OCI-LY7 (cell line): ENCODE results near the gene CHAMP1. TPM values are rescaled to one million over a fixed set of nuclear protein-coding genes. Genes with fewer than 3 reads are reported as not detected.

ENCODE experiments used
- BruUV-seq: library from RNA; stranded (reverse); fragments of 400-500 nt; replicated peaks from 2 replicates; lab custom pipeline; 2021; lab: Mats Ljungman, UMichigan
- CTCF ChIA-PET: fragments of 300-600 bp; sonication (Branson Sonifier 250); formaldehyde crosslinking; loops from one replicate; lab custom pipeline; 2022; ENCODE audit warnings: antibody characterized with exemption; ENCODE audit not compliant: unreplicated experiment; lab: Charles Lee
- POLR2A ChIA-PET: fragments of 300-600 bp; sonication (Branson Sonifier 250); formaldehyde crosslinking; loops from one replicate; lab custom pipeline; 2022; ENCODE audit warnings: antibody characterized with exemption; lab: Charles Lee
- DNase-seq: peaks from one replicate; pipeline ENCODE4 v3.0.0-alpha.2; 2015; ENCODE audit warnings: low spot score
- H2AFZ ChIP-seq: fragments of 200-600 bp; sonication (generic), shearing (Covaris generic); 2 replicates; pipeline ENCODE4 v1.6.1; 2014; ENCODE audit warnings: mild to moderate bottlenecking, antibody characterized with exemption, low read length, moderate library complexity
- H3K27ac ChIP-seq: fragments of 200-600 bp; sonication (generic); 2 replicates; pipeline ENCODE4 v1.5.1; 2014; ENCODE audit warnings: mixed run types, low read depth, mild to moderate bottlenecking, moderate library complexity, low read length, inconsistent platforms; ENCODE audit not compliant: poor library complexity, severe bottlenecking
- H3K36me3 ChIP-seq: fragments of 200-600 bp; sonication (generic); 2 replicates; pipeline ENCODE4 v1.6.1; 2014; ENCODE audit warnings: mild to moderate bottlenecking, antibody characterized with exemption, low read length, moderate library complexity, mixed read lengths; ENCODE audit not compliant: insufficient read depth
- H3K4me1 ChIP-seq: fragments of 200-600 bp; sonication (generic); 2 replicates; pipeline ENCODE4 v1.5.1; 2014; ENCODE audit warnings: mild to moderate bottlenecking, low read length; ENCODE audit not compliant: insufficient read depth, poor library complexity, severe bottlenecking
- H3K4me2 ChIP-seq: fragments of 200-600 bp; sonication (generic); 2 replicates; pipeline ENCODE4 v1.6.1; 2014; ENCODE audit warnings: mild to moderate bottlenecking, low read length
- H3K4me3 ChIP-seq: fragments of 200-600 bp; sonication (generic); 2 replicates; pipeline ENCODE4 v1.5.1; 2014; ENCODE audit warnings: mild to moderate bottlenecking, low read depth, low read length; ENCODE audit not compliant: poor library complexity, severe bottlenecking
- H3K79me2 ChIP-seq: fragments of 200-600 bp; sonication (generic); 2 replicates; pipeline ENCODE4 v1.6.1; 2016; ENCODE audit warnings: low read depth, mild to moderate bottlenecking, low read length, moderate library complexity, mixed read lengths; ENCODE audit not compliant: insufficient read depth
- H3K9me2 ChIP-seq: fragments of 200-600 bp; sonication (generic); 2 replicates; pipeline ENCODE4 v1.6.1; 2016; ENCODE audit warnings: mild to moderate bottlenecking, low read length, mixed read lengths; ENCODE audit not compliant: insufficient read depth
- H3K9me3 ChIP-seq: fragments of 200-600 bp; sonication (generic); 2 replicates; pipeline ENCODE4 v1.6.1; 2014; ENCODE audit warnings: mild to moderate bottlenecking, mixed run types, low read length, mixed read lengths
- H4K20me1 ChIP-seq: fragments of 200-600 bp; sonication (generic); 2 replicates; pipeline ENCODE4 v1.6.1; 2014; ENCODE audit warnings: mild to moderate bottlenecking, antibody characterized with exemption, low read length, moderate library complexity, mixed read lengths; ENCODE audit not compliant: insufficient read depth
- EZH2phosphoT487 ChIP-seq: fragments of 200-600 bp; sonication (generic); IDR thresholded peaks from 2 replicates; pipeline ENCODE4 v1.6.1; 2018; ENCODE audit warnings: low read depth, borderline replicate concordance, mild to moderate bottlenecking, mixed run types, antibody characterized with exemption, low read length, moderate library complexity, mixed read lengths
- intact Hi-C: fragments of 100-400 bp; cut with micrococcal nuclease; formaldehyde crosslinking; loops from one replicate; pipeline ENCODE4 v1.10.0; 2022; ENCODE audit not compliant: unreplicated experiment
- total RNA-seq, 2 experiments: library from RNA; depleted of rRNA in 1 of 2; stranded (reverse); fragments of >200 nt in 1 of 2; shearing (Covaris generic) in 1 of 2; gene quantifications; 2 replicates each; pipeline ENCODE4 v1.2.3, GENCODE V29; 2014 to 2022
- TF ChIP-seq, protein P1 (sequence below): fragments of 200-600 bp; sonication (generic); conservative IDR thresholded peaks from 2 replicates; pipeline ENCODE4 v1.5.1; 2014; ENCODE audit warnings: mild to moderate bottlenecking, antibody characterized with exemption, low read length, moderate library complexity, mixed read lengths

The CHAMP1 gene
- total RNA-seq, 2 experiments from 2014 or later, result 13.6 to 37.9 TPM

DNA sequence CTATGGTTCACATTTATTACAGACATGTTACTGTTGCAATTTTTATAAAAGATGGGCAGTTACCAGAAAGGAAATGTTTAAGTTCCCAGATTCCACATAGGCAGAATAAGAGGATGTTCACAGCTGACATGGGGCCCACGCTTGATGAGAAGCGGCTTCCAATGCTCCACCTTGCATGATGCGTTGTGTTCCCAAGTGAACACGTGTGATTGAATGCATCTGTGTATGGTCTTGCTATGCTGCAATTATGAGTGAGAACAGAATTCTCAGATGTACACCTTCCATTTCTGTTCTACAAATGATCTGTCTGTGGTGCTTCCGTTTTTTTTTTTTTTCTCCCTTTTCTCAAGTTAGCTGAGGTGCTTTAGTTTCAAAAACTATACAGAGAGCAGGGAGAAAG is 17.4 kb upstream of the CHAMP1 start:
- Histone ChIP-seq H3K4me2 (no peak overlapping the region), H3K4me1 (no peaks in the 10 kb centered on the region), H4K20me1 (no peaks in the 10 kb centered on the region), H2AFZ (no peak overlapping the region), H3K4me3 (no peak overlapping the region), H3K79me2 (no peaks in the 10 kb centered on the region), H3K9me3 (no peaks in the 10 kb centered on the region), H3K27ac (no peak overlapping the region), H3K36me3 (peaks cover 31% of the 10 kb centered on the region), H3K9me2 (no peaks in the 10 kb centered on the region)
- TF ChIP-seq, protein P1, sequence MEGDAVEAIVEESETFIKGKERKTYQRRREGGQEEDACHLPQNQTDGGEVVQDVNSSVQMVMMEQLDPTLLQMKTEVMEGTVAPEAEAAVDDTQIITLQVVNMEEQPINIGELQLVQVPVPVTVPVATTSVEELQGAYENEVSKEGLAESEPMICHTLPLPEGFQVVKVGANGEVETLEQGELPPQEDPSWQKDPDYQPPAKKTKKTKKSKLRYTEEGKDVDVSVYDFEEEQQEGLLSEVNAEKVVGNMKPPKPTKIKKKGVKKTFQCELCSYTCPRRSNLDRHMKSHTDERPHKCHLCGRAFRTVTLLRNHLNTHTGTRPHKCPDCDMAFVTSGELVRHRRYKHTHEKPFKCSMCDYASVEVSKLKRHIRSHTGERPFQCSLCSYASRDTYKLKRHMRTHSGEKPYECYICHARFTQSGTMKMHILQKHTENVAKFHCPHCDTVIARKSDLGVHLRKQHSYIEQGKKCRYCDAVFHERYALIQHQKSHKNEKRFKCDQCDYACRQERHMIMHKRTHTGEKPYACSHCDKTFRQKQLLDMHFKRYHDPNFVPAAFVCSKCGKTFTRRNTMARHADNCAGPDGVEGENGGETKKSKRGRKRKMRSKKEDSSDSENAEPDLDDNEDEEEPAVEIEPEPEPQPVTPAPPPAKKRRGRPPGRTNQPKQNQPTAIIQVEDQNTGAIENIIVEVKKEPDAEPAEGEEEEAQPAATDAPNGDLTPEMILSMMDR, result no peak
- DNase-seq, result no peak
- CTCF ChIA-PET, result no interaction called here
- BruUV-seq, result no TSS peak
- POLR2A ChIA-PET, result no interaction called here
- intact Hi-C loops, result no loop called here

DNA sequence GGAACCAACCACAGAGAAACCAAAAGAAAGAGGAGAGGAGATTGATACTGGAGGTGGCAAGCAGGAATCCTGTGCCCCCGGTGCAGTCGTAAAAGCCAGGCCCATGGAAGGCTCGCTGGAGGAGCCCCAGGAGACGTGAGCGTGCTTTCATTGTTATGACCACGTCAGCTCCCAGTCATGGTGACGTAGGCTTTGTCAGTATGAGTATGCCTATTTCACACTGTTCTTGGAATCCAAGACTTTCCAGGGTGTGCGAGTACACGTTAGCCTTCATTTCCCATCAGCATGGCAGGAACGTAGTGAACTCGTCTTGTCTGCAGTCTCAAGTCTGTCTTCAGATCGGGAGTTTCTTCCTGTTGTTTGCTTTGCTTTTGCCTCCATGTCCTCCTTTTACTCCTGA is 15.4 kb upstream of the CHAMP1 start:
- POLR2A ChIA-PET, result interaction anchor here (0.8 kb wide), 1 partner anchor 9 kb away, joined by 3 read pairs; no protein-coding TSS in a partner anchor
- DNase-seq, result no peak
- H2AFZ ChIP-seq, result no peak overlapping the region
- TF ChIP-seq EZH2phosphoT487, result no peak
- TF ChIP-seq, protein P1, result no peak
- CTCF ChIA-PET, result no interaction called here
- no peak overlapping the region for H3K4me3 ChIP-seq
- no TSS peak for BruUV-seq
- no peak overlapping the region for H3K27ac ChIP-seq
- intact Hi-C loops, result no loop called here
- no peaks in the 10 kb centered on the region for H4K20me1 ChIP-seq
- no peak overlapping the region for H3K4me2 ChIP-seq
- no peaks in the 10 kb centered on the region for H3K9me3 ChIP-seq
- no peaks in the 10 kb centered on the region for H3K9me2 ChIP-seq
- H3K4me1 ChIP-seq, result no peaks in the 10 kb centered on the region
- H3K79me2 ChIP-seq, result no peaks in the 10 kb centered on the region
- peaks cover 22% of the 10 kb centered on the region for H3K36me3 ChIP-seq

DNA sequence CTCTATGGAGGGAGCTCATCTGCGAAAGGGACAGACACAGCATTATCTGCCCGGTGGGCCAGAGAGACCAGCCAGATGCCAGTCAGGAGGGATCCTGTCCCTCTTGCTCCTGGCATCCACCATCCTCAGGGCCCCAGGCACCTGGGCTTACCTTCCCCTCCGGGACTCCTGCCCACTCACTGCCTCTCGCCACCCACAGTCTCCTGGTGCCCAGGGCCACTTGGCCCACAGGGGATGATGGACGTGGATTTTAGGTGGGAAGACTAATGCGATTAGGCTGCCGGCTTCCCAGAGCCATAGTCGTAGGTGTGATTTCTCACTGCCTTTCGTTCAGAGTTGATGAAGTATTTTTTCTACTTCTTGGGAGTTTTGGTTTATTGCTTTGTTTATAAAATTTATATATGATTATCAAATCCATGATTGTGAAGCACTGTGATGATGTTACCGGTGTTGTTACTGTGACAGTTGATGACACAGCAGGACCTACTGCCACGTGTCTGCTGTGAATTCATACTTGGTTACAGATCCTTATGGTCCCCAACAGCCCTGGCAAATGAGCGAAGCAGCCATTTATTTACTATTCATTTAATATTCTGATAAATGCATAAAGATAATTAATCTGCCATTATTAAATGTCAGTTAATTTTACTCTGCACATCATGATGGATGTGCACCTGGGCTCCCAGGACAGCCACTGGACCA is 14.5 kb upstream of the CHAMP1 start:
- POLR2A ChIA-PET, result interaction anchor here (0.6 kb wide), 1 partner anchor 13 kb away, joined by 3 read pairs; no protein-coding TSS in a partner anchor
- H3K36me3 ChIP-seq, result peaks cover 24% of the 10 kb centered on the region

More for the DNA sequence above, 14.5 kb upstream of the CHAMP1 start:
- no peak overlapping the region for H2AFZ ChIP-seq
- intact Hi-C loops, result no loop called here
- no peak overlapping the region for H3K27ac ChIP-seq
- no peaks in the 10 kb centered on the region for H3K4me1 ChIP-seq
- H3K9me3 ChIP-seq, result no peaks in the 10 kb centered on the region
- CTCF ChIA-PET, result no interaction called here
- no peaks in the 10 kb centered on the region for H4K20me1 ChIP-seq
- no peak for DNase-seq
- H3K79me2 ChIP-seq, result no peaks in the 10 kb centered on the region
- H3K4me3 ChIP-seq, result no peak overlapping the region
- TF ChIP-seq, protein P1, result no peak
- no peak for TF ChIP-seq EZH2phosphoT487
- no peaks in the 10 kb centered on the region for H3K9me2 ChIP-seq
- H3K4me2 ChIP-seq, result no peak overlapping the region
- no TSS peak for BruUV-seq
